Measurements from ENCODE around the gene TNRC6C.

DNA sequence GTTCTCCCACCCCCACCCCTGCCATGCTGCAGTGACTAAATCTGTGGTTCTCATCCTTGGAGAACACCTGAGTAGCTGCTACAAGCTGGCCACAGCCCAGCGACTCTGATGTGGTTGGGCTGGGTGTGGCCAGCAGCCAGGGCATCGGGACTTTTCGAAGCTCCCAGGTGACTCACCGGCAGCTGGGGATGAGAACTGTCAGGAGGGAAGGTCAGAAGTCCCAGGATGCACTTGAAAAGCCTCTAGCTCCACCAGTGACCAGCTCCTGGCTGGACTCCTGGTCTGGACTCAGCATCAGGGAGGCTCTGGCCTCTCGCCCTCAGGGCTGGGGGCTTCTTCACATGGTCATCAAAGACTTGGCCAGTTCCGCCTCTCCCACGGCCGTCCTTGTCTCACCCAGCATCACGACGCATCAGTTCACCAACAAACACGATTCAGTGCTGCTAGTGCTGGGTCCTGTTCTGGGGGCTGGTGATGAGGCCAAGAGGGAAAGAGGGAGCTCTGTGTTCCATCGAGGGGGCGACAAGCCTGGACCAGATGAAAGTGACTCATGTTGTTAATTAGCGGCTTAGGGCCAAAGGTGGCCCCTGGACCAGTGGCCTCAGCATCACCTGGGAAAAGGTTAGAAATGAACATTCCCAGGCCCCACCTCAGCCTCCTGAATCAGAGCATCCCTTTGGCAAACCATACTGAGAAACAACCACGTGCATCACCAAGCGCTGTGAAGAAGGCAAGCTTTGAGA, 183.8 kb downstream of the TNRC6C start:
- TF ChIP-seq POLR2A (IDR thresholded peaks at IDR 0.05), result no peak
- TF ChIP-seq CTCF (IDR thresholded peaks at IDR 0.05), result no peak
- no peak for TF ChIP-seq POLR2AphosphoS5 (IDR thresholded peaks at IDR 0.05)

Data from breast epithelium (tissue), 3 donors.